Astrocyte (in vitro differentiated cells and primary cell): ENCODE measurements around the gene PCID2. TPM values are rescaled to one million over a fixed set of nuclear protein-coding genes. Genes with fewer than 3 reads are reported as not detected.

Experiments used
- DNase-seq: peaks from one replicate; pipeline ENCODE4 v3.0.0-alpha.2; 2010; ENCODE audit warnings: low read depth
- FAIRE-seq: peaks from 2 replicates; lab custom pipeline; 2011; peaks lifted over from hg19 to GRCh38; lab: Jason Lieb, UNC
- H2AFZ ChIP-seq: 2 replicates; pipeline ENCODE4 v1.6.0; 2012; ENCODE audit warnings: low read depth, low read length, inconsistent platforms
- H3K27ac ChIP-seq: 2 replicates; pipeline ENCODE4 v1.5.1; 2011; ENCODE audit warnings: low read depth, low read length, inconsistent platforms
- H3K27me3 ChIP-seq: 2 replicates; pipeline ENCODE4 v1.6.0; 2011; ENCODE audit warnings: low read length, inconsistent platforms; ENCODE audit not compliant: insufficient read depth
- H3K36me3 ChIP-seq: 2 replicates; pipeline ENCODE4 v1.5.1; 2011; ENCODE audit warnings: low read length, inconsistent platforms; ENCODE audit not compliant: insufficient read depth
- H3K4me1 ChIP-seq: 2 replicates; pipeline ENCODE4 v1.5.1; 2011; ENCODE audit warnings: low read length, inconsistent platforms; ENCODE audit not compliant: insufficient read depth
- H3K4me2 ChIP-seq: 2 replicates; pipeline ENCODE4 v1.6.0; 2012; ENCODE audit warnings: low read length, inconsistent platforms
- H3K4me3 ChIP-seq: 2 replicates; pipeline ENCODE4 v1.5.1; 2011; ENCODE audit warnings: low read depth, mild to moderate bottlenecking, low read length, inconsistent platforms; ENCODE audit not compliant: insufficient read depth
- H3K79me2 ChIP-seq: 2 replicates; pipeline ENCODE4 v1.6.0; 2012; ENCODE audit warnings: mild to moderate bottlenecking, low read length, inconsistent platforms; ENCODE audit not compliant: insufficient read depth
- H3K9ac ChIP-seq: 2 replicates; pipeline ENCODE4 v1.6.0; 2012; ENCODE audit warnings: mild to moderate bottlenecking, low read length, inconsistent platforms
- H3K9me3 ChIP-seq: 2 replicates; pipeline ENCODE4 v1.5.1; 2012; ENCODE audit warnings: low read depth, mild to moderate bottlenecking, low read length, inconsistent platforms; ENCODE audit not compliant: insufficient read depth
- H4K20me1 ChIP-seq: 2 replicates; pipeline ENCODE4 v1.6.0; 2012; ENCODE audit warnings: low read length, inconsistent platforms; ENCODE audit not compliant: insufficient read depth
- H3K27ac Mint-ChIP-seq: one replicate; pipeline ENCODE4 v1.8.0; 2021; ENCODE audit warnings: mild to moderate bottlenecking, mixed read lengths; ENCODE audit not compliant: unreplicated experiment
- H3K27me3 Mint-ChIP-seq: one replicate; pipeline ENCODE4 v1.8.0; 2021; ENCODE audit warnings: low read depth, mixed read lengths; ENCODE audit not compliant: unreplicated experiment
- H3K36me3 Mint-ChIP-seq: one replicate; pipeline ENCODE4 v1.8.0; 2021; ENCODE audit warnings: low read depth, mixed read lengths; ENCODE audit not compliant: unreplicated experiment
- H3K4me1 Mint-ChIP-seq: one replicate; pipeline ENCODE4 v1.8.0; 2021; ENCODE audit warnings: low read depth, mixed read lengths; ENCODE audit not compliant: unreplicated experiment
- H3K4me3 Mint-ChIP-seq: one replicate; pipeline ENCODE4 v1.8.0; 2021; ENCODE audit warnings: mild to moderate bottlenecking, moderate library complexity, mixed read lengths; ENCODE audit not compliant: unreplicated experiment
- H3K9me3 Mint-ChIP-seq: one replicate; pipeline ENCODE4 v1.8.0; 2021; ENCODE audit warnings: mild to moderate bottlenecking, mixed read lengths; ENCODE audit not compliant: unreplicated experiment
- EZH2 ChIP-seq: IDR thresholded peaks from 2 replicates; pipeline ENCODE4 v1.6.1; 2012; ENCODE audit warnings: mild to moderate bottlenecking, low read length, inconsistent platforms; ENCODE audit not compliant: insufficient read depth
- total RNA-seq: library from RNA; stranded (reverse); gene quantifications from 2 replicates; pipeline ENCODE4 v1.2.1, GENCODE V29; 2021
- TF ChIP-seq, protein P1 (sequence below): IDR thresholded peaks from 2 replicates; pipeline ENCODE4 v1.5.1; 2011; ENCODE audit warnings: low read depth, mild to moderate bottlenecking, inconsistent platforms, low read length, moderate library complexity; ENCODE audit not compliant: insufficient read depth

The PCID2 gene
- total RNA-seq, 1 donor from 2014 or later = 31.5 TPM

DNA sequence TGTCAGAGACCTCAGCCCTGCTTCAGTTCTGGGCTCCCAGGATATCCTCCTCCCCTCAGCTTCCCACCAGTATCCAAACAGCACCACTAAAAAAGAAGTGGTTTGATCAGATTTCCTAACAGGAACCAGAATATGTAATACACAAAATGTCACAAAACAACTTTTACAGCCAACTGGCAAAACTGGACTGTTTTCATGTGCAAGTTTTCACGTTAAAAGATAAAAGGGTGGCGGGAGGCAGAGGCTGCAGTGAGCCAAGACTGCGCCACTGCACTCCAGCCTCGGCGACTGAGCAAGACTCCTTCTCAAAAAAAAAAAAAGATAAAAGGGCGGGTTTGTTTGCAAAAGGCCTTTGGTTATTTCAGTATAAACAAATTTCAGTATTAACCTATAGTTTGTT, 13.1 kb downstream of the PCID2 start:
- DNase-seq (no peak), FAIRE-seq (no peak)
- H3K9me3 Mint-ChIP-seq = no peaks in the 10 kb centered on the region
- Histone ChIP-seq H3K79me2 (peaks cover 24% of the 10 kb centered on the region), H3K4me1 (no peaks in the 10 kb centered on the region), H3K4me2 (no peak overlapping the region), H3K9ac (no peak overlapping the region), H3K27me3 (no peaks in the 10 kb centered on the region), H2AFZ (no peak overlapping the region), H3K4me3 (no peak overlapping the region), H3K27ac (no peak overlapping the region), H3K9me3 (no peaks in the 10 kb centered on the region), H3K36me3 (peaks cover 42% of the 10 kb centered on the region), H4K20me1 (peaks cover 14% of the 10 kb centered on the region)
- peaks cover 14% of the 10 kb centered on the region for H3K36me3 Mint-ChIP-seq
- H3K4me1 Mint-ChIP-seq = no peaks in the 10 kb centered on the region
- no peak overlapping the region for H3K27ac Mint-ChIP-seq
- no peak overlapping the region for H3K4me3 Mint-ChIP-seq
- TF ChIP-seq, protein P1, sequence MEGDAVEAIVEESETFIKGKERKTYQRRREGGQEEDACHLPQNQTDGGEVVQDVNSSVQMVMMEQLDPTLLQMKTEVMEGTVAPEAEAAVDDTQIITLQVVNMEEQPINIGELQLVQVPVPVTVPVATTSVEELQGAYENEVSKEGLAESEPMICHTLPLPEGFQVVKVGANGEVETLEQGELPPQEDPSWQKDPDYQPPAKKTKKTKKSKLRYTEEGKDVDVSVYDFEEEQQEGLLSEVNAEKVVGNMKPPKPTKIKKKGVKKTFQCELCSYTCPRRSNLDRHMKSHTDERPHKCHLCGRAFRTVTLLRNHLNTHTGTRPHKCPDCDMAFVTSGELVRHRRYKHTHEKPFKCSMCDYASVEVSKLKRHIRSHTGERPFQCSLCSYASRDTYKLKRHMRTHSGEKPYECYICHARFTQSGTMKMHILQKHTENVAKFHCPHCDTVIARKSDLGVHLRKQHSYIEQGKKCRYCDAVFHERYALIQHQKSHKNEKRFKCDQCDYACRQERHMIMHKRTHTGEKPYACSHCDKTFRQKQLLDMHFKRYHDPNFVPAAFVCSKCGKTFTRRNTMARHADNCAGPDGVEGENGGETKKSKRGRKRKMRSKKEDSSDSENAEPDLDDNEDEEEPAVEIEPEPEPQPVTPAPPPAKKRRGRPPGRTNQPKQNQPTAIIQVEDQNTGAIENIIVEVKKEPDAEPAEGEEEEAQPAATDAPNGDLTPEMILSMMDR = no peak
- H3K27me3 Mint-ChIP-seq = no peaks in the 10 kb centered on the region

DNA sequence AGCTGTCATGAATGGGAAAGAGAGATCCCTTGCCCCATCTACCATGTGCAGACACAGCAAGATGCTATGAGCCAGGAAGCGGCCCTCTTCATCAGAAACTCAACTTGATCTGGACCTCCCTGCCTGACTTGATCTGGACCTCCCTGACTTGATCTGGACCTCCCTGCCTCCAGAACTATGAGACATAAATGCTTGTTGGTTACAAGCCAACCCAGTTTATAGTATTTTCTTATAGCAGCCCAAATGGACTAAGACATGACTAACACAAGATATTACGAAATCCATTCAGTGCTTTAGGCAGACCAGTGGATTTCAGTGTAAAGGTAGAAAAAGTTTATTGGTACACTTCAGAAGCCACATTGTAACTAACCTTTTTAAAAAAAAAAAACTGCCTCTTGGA, 15.6 kb downstream of the PCID2 start:
- Mint-ChIP-seq H3K27me3 (no peaks in the 10 kb centered on the region), H3K27ac (no peak overlapping the region), H3K4me3 (no peak overlapping the region), H3K9me3 (no peaks in the 10 kb centered on the region), H3K4me1 (peaks cover 5% of the 10 kb centered on the region), H3K36me3 (peaks cover 25% of the 10 kb centered on the region)
- no peak overlapping the region for H3K27ac ChIP-seq
- FAIRE-seq (no peak), DNase-seq (peak; percentile 41)
- no peak overlapping the region for H3K4me2 ChIP-seq
- no peak for TF ChIP-seq EZH2
- TF ChIP-seq, protein P1 = no peak
- no peak overlapping the region for H3K9ac ChIP-seq
- peaks cover 2% of the 10 kb centered on the region for H3K79me2 ChIP-seq
- H3K4me3 ChIP-seq = no peak overlapping the region
- no peaks in the 10 kb centered on the region for H3K9me3 ChIP-seq
- peaks cover 44% of the 10 kb centered on the region for H3K36me3 ChIP-seq
- peaks cover 7% of the 10 kb centered on the region for H4K20me1 ChIP-seq
- peaks cover 7% of the 10 kb centered on the region for H3K4me1 ChIP-seq
- H3K27me3 ChIP-seq = no peaks in the 10 kb centered on the region
- no peak overlapping the region for H2AFZ ChIP-seq

DNA sequence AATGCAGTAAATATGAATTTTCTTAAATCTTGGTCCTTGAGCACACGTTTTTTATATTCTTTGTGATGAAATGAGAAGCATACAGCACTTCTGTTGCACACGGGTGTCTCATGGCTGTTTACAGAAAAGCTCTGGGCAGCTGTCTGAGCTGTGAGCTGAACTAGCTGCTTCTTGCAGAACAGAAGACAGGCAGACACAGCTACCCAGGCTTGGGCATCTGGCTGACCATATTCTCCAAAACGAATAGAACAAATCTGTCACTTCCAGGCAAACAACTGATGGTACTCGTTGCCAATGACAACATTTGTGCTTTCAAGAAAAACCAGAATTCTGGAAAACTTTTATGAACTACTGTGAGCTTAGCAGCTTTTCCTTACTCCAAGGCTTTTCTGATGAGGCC, 16.2 kb downstream of the PCID2 start:
- Histone ChIP-seq H3K27ac (no peak overlapping the region), H3K27me3 (no peaks in the 10 kb centered on the region), H3K36me3 (peaks cover 38% of the 10 kb centered on the region), H3K79me2 (no peaks in the 10 kb centered on the region), H4K20me1 (peaks cover 4% of the 10 kb centered on the region), H3K9me3 (no peaks in the 10 kb centered on the region), H3K4me1 (peaks cover 11% of the 10 kb centered on the region), H3K4me3 (no peak overlapping the region), H2AFZ (no peak overlapping the region), H3K4me2 (no peak overlapping the region), H3K9ac (no peak overlapping the region)
- H3K27ac Mint-ChIP-seq = no peak overlapping the region
- TF ChIP-seq, protein P1 = no peak
- no peak for TF ChIP-seq EZH2
- no peak for DNase-seq
- peaks cover 25% of the 10 kb centered on the region for H3K36me3 Mint-ChIP-seq
- H3K9me3 Mint-ChIP-seq = no peaks in the 10 kb centered on the region
- peaks cover 9% of the 10 kb centered on the region for H3K4me1 Mint-ChIP-seq
- no peak for FAIRE-seq
- H3K4me3 Mint-ChIP-seq = no peak overlapping the region
- H3K27me3 Mint-ChIP-seq = no peaks in the 10 kb centered on the region
